K562 (cell line): Measurements from ENCODE around the gene SH3BP5. TPM values are rescaled to one million over a fixed set of nuclear protein-coding genes. Genes with fewer than 3 reads are reported as not detected.

ENCODE experiments used
- CSDE1 ChIP-seq, 2 experiments: fragments of 450-650 bp; IDR thresholded peaks; 2 replicates each; pipeline ENCODE4 v1.6.1; 2016; ENCODE audit warnings: mild to moderate bottlenecking in 1 of 2
- CTBP1 ChIP-seq: fragments of 450-650 bp; IDR thresholded peaks from 2 replicates; pipeline ENCODE4 v1.6.1; 2016; ENCODE audit warnings: borderline replicate concordance
- DMBX1 ChIP-seq: fragments of 250-450 bp; sonication (Bioruptor Pico); IDR thresholded peaks from 2 replicates; pipeline ENCODE4 v1.8.0; 2022; ENCODE audit warnings: inconsistent platforms, mild to moderate bottlenecking, moderate library complexity, borderline replicate concordance
- FOXJ2 ChIP-seq: fragments of 200-800 bp; sonication (Bioruptor generic); IDR thresholded peaks from 2 replicates; pipeline ENCODE4 v1.6.1; 2016; ENCODE audit warnings: missing genetic modification characterization, missing compliant biosample characterization
- ILF3 ChIP-seq: fragments of 450-650 bp; IDR thresholded peaks from 2 replicates; pipeline ENCODE4 v1.6.1; 2018; ENCODE audit warnings: antibody characterized with exemption, mild to moderate bottlenecking, moderate library complexity, borderline replicate concordance
- KDM1A ChIP-seq, 2 experiments: fragments of 450-650 bp; IDR thresholded peaks; 2 replicates each; pipeline ENCODE4 v1.6.1; 2016; ENCODE audit warnings: mild to moderate bottlenecking in 2 of 2
- LEF1 ChIP-seq: fragments of 450-650 bp; IDR thresholded peaks from 2 replicates; pipeline ENCODE4 v1.6.1; 2016; ENCODE audit warnings: mild to moderate bottlenecking
- NFE2 ChIP-seq: IDR thresholded peaks from 2 replicates; pipeline ENCODE4 v1.6.1; 2014; ENCODE audit warnings: antibody characterized with exemption, low read depth
- PHB2 ChIP-seq: fragments of 450-650 bp; IDR thresholded peaks from 2 replicates; pipeline ENCODE4 v1.6.1; 2017; ENCODE audit warnings: low read depth
- POLR2AphosphoS2 ChIP-seq: IDR thresholded peaks from 2 replicates; pipeline ENCODE4 v1.6.1; 2012; ENCODE audit warnings: low read length, improper control_type of control experiment
- PPARD ChIP-seq: fragments of 250-450 bp; sonication (Bioruptor Pico); IDR thresholded peaks from 2 replicates; pipeline ENCODE4 v1.8.0; 2022; ENCODE audit warnings: inconsistent platforms, mild to moderate bottlenecking, moderate library complexity
- RFX1 ChIP-seq: fragments of 450-650 bp; IDR thresholded peaks from 2 replicates; pipeline ENCODE4 v1.6.1; 2016; ENCODE audit warnings: mild to moderate bottlenecking, moderate library complexity
- TARDBP ChIP-seq: fragments of 450-650 bp; IDR thresholded peaks from 2 replicates; pipeline ENCODE4 v1.6.1; 2016
- TCF7 ChIP-seq: sonication (generic); IDR thresholded peaks from 2 replicates; pipeline ENCODE4 v1.6.1; 2016; ENCODE audit warnings: antibody characterized with exemption, borderline replicate concordance
- TCFL5 ChIP-seq: fragments of 250-450 bp; sonication (Bioruptor Pico); conservative IDR thresholded peaks from 2 replicates; pipeline ENCODE4 v1.6.1; 2021; ENCODE audit warnings: mild to moderate bottlenecking, moderate library complexity, matching md5 sums
- TRIM24 ChIP-seq, 2 experiments: fragments of 450-650 bp; IDR thresholded peaks; 2 replicates each; pipeline ENCODE4 v1.6.1; 2016
- ZBED1 ChIP-seq: IDR thresholded peaks from 2 replicates; pipeline ENCODE4 v1.6.1; 2014
- ZBTB1 ChIP-seq: sonication (generic); formaldehyde crosslinking; IDR thresholded peaks from 2 replicates; pipeline ENCODE4 v1.8.1; 2023; ENCODE audit warnings: missing genetic modification reagents, low read depth, mild to moderate bottlenecking, borderline replicate concordance
- ZFPM2 ChIP-seq: fragments of 250-450 bp; sonication (Bioruptor Pico); IDR thresholded peaks from 2 replicates; pipeline ENCODE4 v1.5.1; 2022; ENCODE audit warnings: mild to moderate bottlenecking
- ZNF184 ChIP-seq: sonication (generic); formaldehyde crosslinking; IDR thresholded peaks from 2 replicates; pipeline ENCODE4 v1.5.0; 2020; ENCODE audit warnings: missing genetic modification reagents
- ZNF445 ChIP-seq: fragments of 250-450 bp; sonication (Bioruptor Pico); IDR thresholded peaks from 2 replicates; pipeline ENCODE4 v1.4.0; 2020; ENCODE audit warnings: low read depth, mild to moderate bottlenecking, moderate library complexity
- ZNF695 ChIP-seq: fragments of 450-650 bp; formaldehyde crosslinking; IDR thresholded peaks from 2 replicates; pipeline ENCODE4 v1.4.0; 2020; ENCODE audit warnings: mild to moderate bottlenecking, moderate library complexity
- ZNF717 ChIP-seq: fragments of 250-450 bp; sonication (Bioruptor Pico); IDR thresholded peaks from 2 replicates; pipeline ENCODE4 v1.5.0; 2021
- polyA plus RNA-seq, 8 experiments: library from polyadenylated mRNA; depleted of rRNA in 4 of 8; stranded (reverse) in 5 of 8; unstranded in 3 of 8; fragments of >200 nt; fragmentation: Nextera tagmentation in 2 of 8; fragmentation: Illumina TruSeq in 1 of 8; extraction: Ambion mirVana in 2 of 8; extraction: Trizol in 1 of 8; gene quantifications; 2 replicates each; pipeline versions ENCODE4 v1.2.1 to v1.2.3, GENCODE V29; 2011 to 2014; ENCODE audit warnings: inconsistent platforms in 1 of 8, missing spikeins in 1 of 8
- total RNA-seq, 7 experiments: library from RNA; depleted of rRNA in 6 of 7; stranded (reverse); fragments of >200 nt in 6 of 7; fragmentation: Illumina TruSeq in 2 of 7; extraction: Trizol in 2 of 7; gene quantifications; 2 replicates each; pipeline versions ENCODE4 v1.2.1 to v1.2.3, GENCODE V29; 2011 to 2021; ENCODE audit warnings: low replicate concordance in 1 of 7
- TF ChIP-seq, protein P1 (sequence below): sonication (generic); formaldehyde crosslinking; IDR thresholded peaks from 2 replicates; pipeline ENCODE4 v1.8.0; 2022; ENCODE audit warnings: mild to moderate bottlenecking, missing genetic modification reagents
- TF ChIP-seq, protein P2 (sequence below): fragments of 450-650 bp; IDR thresholded peaks from 2 replicates; pipeline ENCODE4 v1.7.0; 2016; ENCODE audit warnings: borderline replicate concordance
- TF ChIP-seq, protein P3 (sequence below): fragments of 250-450 bp; sonication (Bioruptor Pico); IDR thresholded peaks from 2 replicates; pipeline ENCODE4 v1.9.0; 2021; ENCODE audit warnings: mild to moderate bottlenecking

Gene SH3BP5
- total and polyA plus RNA-seq, 9 of the 15 experiments (the other 6 are each of a cell fraction or from before 2014, with no cell fraction given) = 2.9 to 29.0 (median 14.9) TPM

GRCh38 chr3:15300323-15301078 lies 31.9 kb downstream of the SH3BP5 start (continued):
- TF ChIP-seq, protein P1, sequence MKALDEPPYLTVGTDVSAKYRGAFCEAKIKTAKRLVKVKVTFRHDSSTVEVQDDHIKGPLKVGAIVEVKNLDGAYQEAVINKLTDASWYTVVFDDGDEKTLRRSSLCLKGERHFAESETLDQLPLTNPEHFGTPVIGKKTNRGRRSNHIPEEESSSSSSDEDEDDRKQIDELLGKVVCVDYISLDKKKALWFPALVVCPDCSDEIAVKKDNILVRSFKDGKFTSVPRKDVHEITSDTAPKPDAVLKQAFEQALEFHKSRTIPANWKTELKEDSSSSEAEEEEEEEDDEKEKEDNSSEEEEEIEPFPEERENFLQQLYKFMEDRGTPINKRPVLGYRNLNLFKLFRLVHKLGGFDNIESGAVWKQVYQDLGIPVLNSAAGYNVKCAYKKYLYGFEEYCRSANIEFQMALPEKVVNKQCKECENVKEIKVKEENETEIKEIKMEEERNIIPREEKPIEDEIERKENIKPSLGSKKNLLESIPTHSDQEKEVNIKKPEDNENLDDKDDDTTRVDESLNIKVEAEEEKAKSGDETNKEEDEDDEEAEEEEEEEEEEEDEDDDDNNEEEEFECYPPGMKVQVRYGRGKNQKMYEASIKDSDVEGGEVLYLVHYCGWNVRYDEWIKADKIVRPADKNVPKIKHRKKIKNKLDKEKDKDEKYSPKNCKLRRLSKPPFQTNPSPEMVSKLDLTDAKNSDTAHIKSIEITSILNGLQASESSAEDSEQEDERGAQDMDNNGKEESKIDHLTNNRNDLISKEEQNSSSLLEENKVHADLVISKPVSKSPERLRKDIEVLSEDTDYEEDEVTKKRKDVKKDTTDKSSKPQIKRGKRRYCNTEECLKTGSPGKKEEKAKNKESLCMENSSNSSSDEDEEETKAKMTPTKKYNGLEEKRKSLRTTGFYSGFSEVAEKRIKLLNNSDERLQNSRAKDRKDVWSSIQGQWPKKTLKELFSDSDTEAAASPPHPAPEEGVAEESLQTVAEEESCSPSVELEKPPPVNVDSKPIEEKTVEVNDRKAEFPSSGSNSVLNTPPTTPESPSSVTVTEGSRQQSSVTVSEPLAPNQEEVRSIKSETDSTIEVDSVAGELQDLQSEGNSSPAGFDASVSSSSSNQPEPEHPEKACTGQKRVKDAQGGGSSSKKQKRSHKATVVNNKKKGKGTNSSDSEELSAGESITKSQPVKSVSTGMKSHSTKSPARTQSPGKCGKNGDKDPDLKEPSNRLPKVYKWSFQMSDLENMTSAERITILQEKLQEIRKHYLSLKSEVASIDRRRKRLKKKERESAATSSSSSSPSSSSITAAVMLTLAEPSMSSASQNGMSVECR (CRISPR knock-in tag) = no peak
- no peak for TF ChIP-seq ZNF445 (CRISPR knock-in tag)
- no peak for TF ChIP-seq TCFL5 (CRISPR knock-in tag)
- TF ChIP-seq ZNF695 (CRISPR knock-in tag) = no peak
- TF ChIP-seq ZBTB1 (CRISPR knock-in tag) = no peak
- no peak for TF ChIP-seq NFE2
- TF ChIP-seq, protein P2, sequence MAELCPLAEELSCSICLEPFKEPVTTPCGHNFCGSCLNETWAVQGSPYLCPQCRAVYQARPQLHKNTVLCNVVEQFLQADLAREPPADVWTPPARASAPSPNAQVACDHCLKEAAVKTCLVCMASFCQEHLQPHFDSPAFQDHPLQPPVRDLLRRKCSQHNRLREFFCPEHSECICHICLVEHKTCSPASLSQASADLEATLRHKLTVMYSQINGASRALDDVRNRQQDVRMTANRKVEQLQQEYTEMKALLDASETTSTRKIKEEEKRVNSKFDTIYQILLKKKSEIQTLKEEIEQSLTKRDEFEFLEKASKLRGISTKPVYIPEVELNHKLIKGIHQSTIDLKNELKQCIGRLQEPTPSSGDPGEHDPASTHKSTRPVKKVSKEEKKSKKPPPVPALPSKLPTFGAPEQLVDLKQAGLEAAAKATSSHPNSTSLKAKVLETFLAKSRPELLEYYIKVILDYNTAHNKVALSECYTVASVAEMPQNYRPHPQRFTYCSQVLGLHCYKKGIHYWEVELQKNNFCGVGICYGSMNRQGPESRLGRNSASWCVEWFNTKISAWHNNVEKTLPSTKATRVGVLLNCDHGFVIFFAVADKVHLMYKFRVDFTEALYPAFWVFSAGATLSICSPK = no peak
- TF ChIP-seq PHB2 = no peak
- TF ChIP-seq, protein P3, sequence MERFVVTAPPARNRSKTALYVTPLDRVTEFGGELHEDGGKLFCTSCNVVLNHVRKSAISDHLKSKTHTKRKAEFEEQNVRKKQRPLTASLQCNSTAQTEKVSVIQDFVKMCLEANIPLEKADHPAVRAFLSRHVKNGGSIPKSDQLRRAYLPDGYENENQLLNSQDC (CRISPR knock-in tag) = no peak
- no peak for TF ChIP-seq DMBX1 (CRISPR knock-in tag)
- no peak for TF ChIP-seq RFX1
- TF ChIP-seq ZBED1 = no peak
- TF ChIP-seq POLR2AphosphoS2 = no peak
- TF ChIP-seq PPARD (CRISPR knock-in tag) = no peak
- TF ChIP-seq KDM1A (IDR thresholded peaks at IDR 0.05) = no peak
- no peak for TF ChIP-seq CSDE1 (IDR thresholded peaks at IDR 0.05)
- TF ChIP-seq ZFPM2 (CRISPR knock-in tag) = no peak
- TF ChIP-seq TCF7 = no peak
- no peak for TF ChIP-seq ZNF184
- no peak for TF ChIP-seq LEF1
- no peak for TF ChIP-seq FOXJ2 (tag)
- TF ChIP-seq CTBP1 = peak; percentile 34; the same call in 1 of the 2 replicates
- TF ChIP-seq ILF3 = no peak
- TF ChIP-seq TRIM24 (IDR thresholded peaks at IDR 0.05) = no peak
- TF ChIP-seq TARDBP = no peak
- no peak for TF ChIP-seq ZNF717 (CRISPR knock-in tag)
- TF ChIP-seq, all 486 proteins: peak for 24
